ENCODE measurements around the gene ZMYND8. TPM values are rescaled to one million over a fixed set of nuclear protein-coding genes. Genes with fewer than 3 reads are reported as not detected.
A peak's percentile ranks its signal among the peaks of the same experiment; 100 is the strongest.

ZMYND8 gene
- total and polyA plus RNA-seq, 2 of the 4 experiments (the other 2 are of a cell fraction) = 24.0 to 28.2 TPM

GRCh38 chr20:47233333-47234188 lies 122.9 kb downstream of the ZMYND8 start:
- Histone ChIP-seq H2BK120ac (ENCODE audit: low read depth, low read length) (peak overlapping the region; percentile 47), H3K27me3 (ENCODE audit: control insufficient read depth, insufficient read depth, low read length) (no peaks in the 10 kb centered on the region)
- WGBS, 2 experiments (ENCODE audit: extremely low coverage in 2 of 2, insufficient read length in 1 of 2) = 89% methylated on average over 2 of the region's 9 CpGs; no CpG with 5 or more reads in 1 of the 2 experiments

More at GRCh38 chr20:47233333-47234188, 122.9 kb downstream of the ZMYND8 start:
- Histone ChIP-seq H3K14ac (replicated peaks; ENCODE audit: low read depth, low read length) (peak overlapping the region; percentile 1), H3K4me1 (ENCODE audit: control insufficient read depth, insufficient read depth, low read length) (peaks cover 18% of the 10 kb centered on the region), H4K91ac (ENCODE audit: insufficient read depth, low read depth, low read length) (peak overlapping the region; percentile 34), H2BK15ac (ENCODE audit: low read depth, low read length) (peak overlapping the region; percentile 39; the same call in 2 of the 3 replicates), H3K23ac (ENCODE audit: low read depth, low read length) (0 out of 2 replicates have a peak overlapping the region, but pooled peaks have one; percentile 3), H3K56ac (ENCODE audit: extremely low read depth, insufficient read depth, low read length) (no peak overlapping the region), H3K79me1 (ENCODE audit: low read depth in 1 of 2, low read length in 2 of 2) (peaks cover 22 to 67% of the 10 kb centered on the region in 2 experiments), H3K9me1 (ENCODE audit: insufficient read depth, low read length) (peaks cover 25% of the 10 kb centered on the region), H3K18ac (ENCODE audit: low read depth, low read length) (peak overlapping the region; percentile 54), H2AK9ac (replicated peaks; ENCODE audit: low read depth, low read length, poor library complexity) (peak overlapping the region; percentile 17), H4K20me1 (ENCODE audit: insufficient read depth, low read length) (no peaks in the 10 kb centered on the region), H2BK5ac (ENCODE audit: low read depth, low read length, poor library complexity, severe bottlenecking) (peak overlapping the region; percentile 72), H2BK20ac (ENCODE audit: low read depth, low read length) (peak overlapping the region; percentile 26; the same call in 1 of the 2 replicates), H3K36me3 (ENCODE audit: control insufficient read depth, insufficient read depth, low read length) (peaks cover 39% of the 10 kb centered on the region), H4K5ac (ENCODE audit: low read depth, low read length) (0 out of 2 replicates have a peak overlapping the region, but pooled peaks have one; percentile 36), H3K4me3 (ENCODE audit: insufficient read depth, low read depth, low read length) (no peak overlapping the region), H2AFZ (replicated peaks; ENCODE audit: low read length, poor library complexity) (no peak overlapping the region), H2AK5ac (ENCODE audit: low read depth, low read length) (peak overlapping the region; percentile 58), H4K8ac (ENCODE audit: low read depth in 2 of 2, low read length in 2 of 2) (peak overlapping the region in 1 of 2 experiments; percentile 11; a peak in 2 of 4 replicates), H3K9me3 (ENCODE audit: control insufficient read depth, insufficient read depth, low read length) (no peaks in the 10 kb centered on the region), H3K9ac (ENCODE audit: low read depth, low read length) (0 out of 2 replicates have a peak overlapping the region, but pooled peaks have one; percentile 22), H3K4ac (ENCODE audit: low read depth, low read length) (peak overlapping the region; percentile 95), H3K27ac (ENCODE audit: insufficient read depth, low read length) (peak overlapping the region; percentile 30; the same call in 1 of the 2 replicates), H3K4me2 (ENCODE audit: low read depth, low read length) (no peak overlapping the region)
- POLR2A ChIA-PET (ENCODE audit: unreplicated experiment) = no interaction called here
- dilution Hi-C loops (cut with HindIII; ENCODE audit: low sequenced_read_pairs, unreplicated experiment) = no loop called here
- peak; percentile 48 for DNase-seq
- CTCF ChIA-PET = interaction anchor here (0.9 kb wide), 1 partner anchor 150 kb away, joined by 3 read pairs; no protein-coding TSS in a partner anchor
- no TSS peak for BruUV-seq (replicated peaks)
- ATAC-seq (ENCODE audit: low read depth) = no peak
- in situ Hi-C loops (cut with MboI; ENCODE audit: low sequenced_read_pairs) = no loop called here
- TF ChIP-seq MAFK (IDR thresholded peaks at IDR 0.05; ENCODE audit: low read depth, low read length) (peak; percentile 55), MAZ (IDR thresholded peaks at IDR 0.05; ENCODE audit: borderline replicate concordance, low read depth, low read length) (no peak)
- intact Hi-C loops (cut with micrococcal nuclease) = no loop called here

All from IMR-90 (cell line).